Nephron (organoid): ENCODE results near the gene ZNF292.
"Not testable (repeated sequence)": the region's sequence is repeated elsewhere in the genome, so short reads cannot be mapped to it uniquely, and the experiment has no call there.

Experiments
- H3K27ac Mint-ChIP-seq, 3 experiments: 2 replicates each; pipeline ENCODE4 v1.8.0; 2020; ENCODE audit warnings: mixed read lengths in 3 of 3, mild to moderate bottlenecking in 2 of 3, moderate library complexity in 1 of 3
- H3K27me3 Mint-ChIP-seq: 2 replicates; pipeline ENCODE4 v1.8.0; 2021; ENCODE audit warnings: low read depth, mild to moderate bottlenecking, moderate library complexity, mixed read lengths
- H3K36me3 Mint-ChIP-seq: 2 replicates; pipeline ENCODE4 v1.8.0; 2020; ENCODE audit warnings: low read depth, mixed read lengths
- H3K4me1 Mint-ChIP-seq: 2 replicates; pipeline ENCODE4 v1.8.0; 2020; ENCODE audit warnings: mixed read lengths
- H3K4me3 Mint-ChIP-seq, 3 experiments: 2 replicates each; pipeline ENCODE4 v1.8.0; 2020; ENCODE audit warnings: mild to moderate bottlenecking in 3 of 3, mixed read lengths in 3 of 3, moderate library complexity in 2 of 3
- H3K9me3 Mint-ChIP-seq: 2 replicates; pipeline ENCODE4 v1.8.0; 2020; ENCODE audit warnings: mixed read lengths
- CTCF ChIP-seq, 3 experiments: fragments of 200-600 bp; sonication (generic); IDR thresholded peaks; one replicate each; pipeline ENCODE4 v1.5.0; 2021; ENCODE audit warnings: antibody characterized with exemption in 3 of 3; ENCODE audit not compliant: unreplicated experiment in 3 of 3

Gene ZNF292

GRCh38 chr6:87152526-87152955 lies 2.8 kb upstream of the ZNF292 start:
- H3K4me1 Mint-ChIP-seq = peaks cover 34% of the 10 kb centered on the region
- H3K27ac Mint-ChIP-seq = peak overlapping the region; percentile 94 to 98 (median 95)
- H3K36me3 Mint-ChIP-seq = peaks cover 5% of the 10 kb centered on the region
- TF ChIP-seq CTCF (IDR thresholded peaks at IDR 0.05; ENCODE audit: unreplicated experiment in 3 of 3) = no peak
- peak overlapping the region; percentile 84 to 92 (median 87) for H3K4me3 Mint-ChIP-seq
- no peaks in the 10 kb centered on the region for H3K27me3 Mint-ChIP-seq
- H3K9me3 Mint-ChIP-seq = no peaks in the 10 kb centered on the region

- Mint-ChIP-seq H3K27ac (peak overlapping the region; percentile 94 to 98 (median 95)), H3K9me3 (no peaks in the 10 kb centered on the region), H3K4me3 (peak overlapping the region; percentile 88 to 94 (median 92)), H3K36me3 (peaks cover 13% of the 10 kb centered on the region), H3K27me3 (no peaks in the 10 kb centered on the region), H3K4me1 (peaks cover 34% of the 10 kb centered on the region)
- TF ChIP-seq CTCF (IDR thresholded peaks at IDR 0.05; ENCODE audit: unreplicated experiment in 3 of 3) = no peak
These were observed 748 bp upstream of the ZNF292 start for GRCh38 chr6:87154641-87154992.

- Mint-ChIP-seq H3K27me3 (no peaks in the 10 kb centered on the region), H3K4me1 (peaks cover 41% of the 10 kb centered on the region), H3K27ac (peak overlapping the region; percentile 94 to 98 (median 95)), H3K36me3 (peaks cover 13% of the 10 kb centered on the region), H3K4me3 (peak overlapping the region; percentile 88 to 94 (median 92)), H3K9me3 (no peaks in the 10 kb centered on the region)
- TF ChIP-seq CTCF (IDR thresholded peaks at IDR 0.05; ENCODE audit: unreplicated experiment in 3 of 3) = no peak
These were observed 764 bp downstream of the ZNF292 start for GRCh38 chr6:87155842-87156815.

- not testable (repeated sequence) for H3K27ac Mint-ChIP-seq, H3K9me3 Mint-ChIP-seq, H3K27me3 Mint-ChIP-seq
- Mint-ChIP-seq H3K4me1 (peaks cover 45% of the 10 kb centered on the region), H3K4me3 (peak overlapping the region in 2 of 3 experiments; percentile 15 to 27), H3K36me3 (peaks cover 13% of the 10 kb centered on the region)
These were observed 2.2 kb downstream of the ZNF292 start for GRCh38 chr6:87157596-87157995.

- Mint-ChIP-seq H3K4me1 (peaks cover 44% of the 10 kb centered on the region), H3K27me3 (no peaks in the 10 kb centered on the region), H3K9me3 (no peaks in the 10 kb centered on the region), H3K36me3 (peaks cover 22% of the 10 kb centered on the region), H3K4me3 (no peak overlapping the region), H3K27ac (no peak overlapping the region)
- TF ChIP-seq CTCF (IDR thresholded peaks at IDR 0.05; ENCODE audit: unreplicated experiment in 3 of 3) = no peak
These were observed 5.9 kb downstream of the ZNF292 start for GRCh38 chr6:87161299-87161698.

GRCh38 chr6:87164004-87164403 lies 8.6 kb downstream of the ZNF292 start:
- H3K4me3 Mint-ChIP-seq = no peak overlapping the region
- no peak for TF ChIP-seq CTCF (IDR thresholded peaks at IDR 0.05; ENCODE audit: unreplicated experiment in 3 of 3)
- peaks cover 10% of the 10 kb centered on the region for H3K36me3 Mint-ChIP-seq
- H3K27ac Mint-ChIP-seq = peak overlapping the region in 2 of 3 experiments; percentile 10 to 35
- H3K9me3 Mint-ChIP-seq = no peaks in the 10 kb centered on the region
- H3K4me1 Mint-ChIP-seq = peaks cover 41% of the 10 kb centered on the region
- H3K27me3 Mint-ChIP-seq = no peaks in the 10 kb centered on the region
